ENCODE measurements around the gene EPS8L2.

DNA sequence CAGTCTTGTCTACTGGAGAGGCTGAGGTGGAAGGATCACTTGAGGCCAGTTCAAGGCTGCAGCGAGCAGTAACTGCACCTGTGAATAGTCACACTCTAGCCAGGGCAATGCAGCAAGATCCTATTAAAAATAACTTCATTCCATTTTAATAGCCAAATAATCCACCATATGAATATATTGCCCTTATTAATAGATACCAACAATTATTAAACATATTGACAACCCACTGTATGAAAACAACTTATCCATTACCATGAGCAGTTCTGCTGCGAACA is 60.8 kb downstream of the EPS8L2 start:
- no peak for TF ChIP-seq POLR2A (IDR thresholded peaks at IDR 0.05)
- TF ChIP-seq, protein P1, sequence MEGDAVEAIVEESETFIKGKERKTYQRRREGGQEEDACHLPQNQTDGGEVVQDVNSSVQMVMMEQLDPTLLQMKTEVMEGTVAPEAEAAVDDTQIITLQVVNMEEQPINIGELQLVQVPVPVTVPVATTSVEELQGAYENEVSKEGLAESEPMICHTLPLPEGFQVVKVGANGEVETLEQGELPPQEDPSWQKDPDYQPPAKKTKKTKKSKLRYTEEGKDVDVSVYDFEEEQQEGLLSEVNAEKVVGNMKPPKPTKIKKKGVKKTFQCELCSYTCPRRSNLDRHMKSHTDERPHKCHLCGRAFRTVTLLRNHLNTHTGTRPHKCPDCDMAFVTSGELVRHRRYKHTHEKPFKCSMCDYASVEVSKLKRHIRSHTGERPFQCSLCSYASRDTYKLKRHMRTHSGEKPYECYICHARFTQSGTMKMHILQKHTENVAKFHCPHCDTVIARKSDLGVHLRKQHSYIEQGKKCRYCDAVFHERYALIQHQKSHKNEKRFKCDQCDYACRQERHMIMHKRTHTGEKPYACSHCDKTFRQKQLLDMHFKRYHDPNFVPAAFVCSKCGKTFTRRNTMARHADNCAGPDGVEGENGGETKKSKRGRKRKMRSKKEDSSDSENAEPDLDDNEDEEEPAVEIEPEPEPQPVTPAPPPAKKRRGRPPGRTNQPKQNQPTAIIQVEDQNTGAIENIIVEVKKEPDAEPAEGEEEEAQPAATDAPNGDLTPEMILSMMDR (IDR thresholded peaks at IDR 0.05): no peak
